GM18873 (cell line): Measurements from ENCODE around the gene CPLX3.
"Not testable (repeated sequence)": the region's sequence is repeated elsewhere in the genome, so short reads cannot be mapped to it uniquely, and the experiment has no call there.

ENCODE experiments used
- ATAC-seq: cut with Tn5 transposase; IDR thresholded peaks from one replicate; pipeline ENCODE4 v1.9.1; 2021; ENCODE audit warnings: mild to moderate bottlenecking, moderate library complexity, moderate number of reproducible peaks; ENCODE audit not compliant: unreplicated experiment, low FRiP score

The CPLX3 gene

GRCh38 chr15:74826364-74826819 is at the start of gene CPLX3:
TSS of gene CPLX3 (plus strand) at chr15:74826627. CDS start at chr15:74826704, 77 bp downstream.
- no peak for ATAC-seq

GRCh38 chr15:74776821-74777768 is 49.3 kb upstream of the CPLX3 start:
- ATAC-seq = no peak

GRCh38 chr15:74777769-74778598 is 48.4 kb upstream of the CPLX3 start:
- no peak for ATAC-seq

- ATAC-seq = no peak
Measured at GRCh38 chr15:74778599-74778970, 47.8 kb upstream of the CPLX3 start.

GRCh38 chr15:74779162-74779648 is 47.2 kb upstream of the CPLX3 start:
- no peak for ATAC-seq

- ATAC-seq = no peak
Measured at GRCh38 chr15:74780523-74781430, 45.6 kb upstream of the CPLX3 start.

GRCh38 chr15:74781431-74782258 is 44.8 kb upstream of the CPLX3 start, which contains the start of gene CSK:
TSS of gene CSK (plus strand) at chr15:74782080. CDS start at chr15:74798298, 16,218 bp downstream.
- ATAC-seq = no peak

GRCh38 chr15:74782259-74783071 is 44.0 kb upstream of the CPLX3 start:
- ATAC-seq = no peak

- no peak for ATAC-seq
Measured at GRCh38 chr15:74783072-74783807, 43.2 kb upstream of the CPLX3 start.

- ATAC-seq = no peak
Measured at GRCh38 chr15:74783808-74784175, 42.6 kb upstream of the CPLX3 start.

GRCh38 chr15:74784426-74785193 is 41.8 kb upstream of the CPLX3 start:
- no peak for ATAC-seq

GRCh38 chr15:74785194-74786032 is 41.0 kb upstream of the CPLX3 start:
- ATAC-seq = no peak

- not testable (repeated sequence) for ATAC-seq
Measured at GRCh38 chr15:74786081-74786480, 40.3 kb upstream of the CPLX3 start.

GRCh38 chr15:74786551-74787165 is 39.8 kb upstream of the CPLX3 start:
- ATAC-seq = no peak

- peak; percentile 40 for ATAC-seq
Measured at GRCh38 chr15:74787251-74788041, 39.0 kb upstream of the CPLX3 start.
